Body of pancreas (tissue), 4 donors: Measurements from ENCODE around the gene IQCM.

Experiments
- CTCF ChIP-seq, 7 experiments: fragments of 450-650 bp in 4 of 7; fragments of 200-600 bp in 3 of 7; sonication (generic) in 3 of 7; IDR thresholded peaks; one replicate each; pipeline ENCODE4 v1.5.1; 2016 to 2019; ENCODE audit warnings: antibody characterized with exemption in 7 of 7
- POLR2A ChIP-seq, 3 donors: fragments of 450-650 bp; IDR thresholded peaks; one replicate each; pipeline ENCODE4 v1.6.1; 2016; ENCODE audit warnings: antibody characterized with exemption in 3 of 3, mild to moderate bottlenecking in 2 of 3

GRCh38 chr4:149700272-149700671, 115.4 kb downstream of the IQCM start:
- TF ChIP-seq CTCF (IDR thresholded peaks at IDR 0.05) (no peak), POLR2A (IDR thresholded peaks at IDR 0.05) (no peak)
